A673 (cell line): ENCODE measurements around the gene ROBO3. TPM values are rescaled to one million over a fixed set of nuclear protein-coding genes. Genes with fewer than 3 reads are reported as not detected.
A peak's percentile ranks its signal among the peaks of the same experiment; 100 is the strongest.

ENCODE experiments used
- BruUV-seq: library from RNA; stranded (reverse); fragments of 400-500 nt; replicated peaks from 2 replicates; lab custom pipeline; 2021; lab: Mats Ljungman, UMichigan
- CTCF ChIA-PET: fragments of 300-600 bp; sonication (Branson Sonifier 250); formaldehyde crosslinking; loops from one replicate; lab custom pipeline; 2022; ENCODE audit warnings: antibody characterized with exemption; lab: Charles Lee
- POLR2A ChIA-PET: fragments of 300-600 bp; sonication (Branson Sonifier 250); formaldehyde crosslinking; loops from one replicate; lab custom pipeline; 2022; ENCODE audit warnings: antibody characterized with exemption; ENCODE audit not compliant: low non-redundant PET; lab: Charles Lee
- DNase-seq: peaks from one replicate; pipeline ENCODE4 v3.0.0-alpha.2; 2015; ENCODE audit warnings: low spot score
- H3K27ac ChIP-seq: fragments of 200-600 bp; sonication (generic); 2 replicates; pipeline ENCODE4 v1.5.1; 2016; ENCODE audit warnings: mixed run types, low read depth, mild to moderate bottlenecking, mixed read lengths, antibody characterized with exemption, low read length; ENCODE audit not compliant: poor library complexity, severe bottlenecking
- H3K27me3 ChIP-seq: fragments of 200-600 bp; sonication (generic); replicated peaks from 2 replicates; pipeline ENCODE4 v1.6.1; 2017; ENCODE audit warnings: mixed run types, low read depth, mild to moderate bottlenecking, mixed read lengths, antibody characterized with exemption, low read length; ENCODE audit not compliant: insufficient read depth, poor library complexity
- H3K36me3 ChIP-seq: fragments of 200-600 bp; sonication (generic); 2 replicates; pipeline ENCODE4 v1.6.1; 2016; ENCODE audit warnings: mixed run types, mild to moderate bottlenecking, mixed read lengths, antibody characterized with exemption, low read length; ENCODE audit not compliant: insufficient read depth, poor library complexity, severe bottlenecking
- H3K4me1 ChIP-seq: fragments of 200-600 bp; sonication (generic); 2 replicates; pipeline ENCODE4 v1.6.1; 2017; ENCODE audit warnings: mixed run types, mild to moderate bottlenecking, mixed read lengths, antibody characterized with exemption, low read length; ENCODE audit not compliant: insufficient read depth, poor library complexity, severe bottlenecking
- H3K4me3 ChIP-seq: fragments of 200-600 bp; sonication (generic); 2 replicates; pipeline ENCODE4 v1.5.1; 2016; ENCODE audit warnings: low read depth, mixed run types, mild to moderate bottlenecking, mixed read lengths, low read length; ENCODE audit not compliant: poor library complexity, severe bottlenecking
- H3K9me3 ChIP-seq: fragments of 200-600 bp; sonication (generic); 2 replicates; pipeline ENCODE4 v1.6.1; 2016; ENCODE audit warnings: mixed run types, low read depth, mild to moderate bottlenecking, mixed read lengths, antibody characterized with exemption, low read length; ENCODE audit not compliant: poor library complexity, severe bottlenecking
- EZH2 ChIP-seq: fragments of 200-600 bp; sonication (generic); IDR thresholded peaks from 2 replicates; pipeline ENCODE4 v1.6.1; 2017; ENCODE audit warnings: borderline replicate concordance, low read depth, mild to moderate bottlenecking, mixed read lengths, antibody characterized with exemption, low read length; ENCODE audit not compliant: poor library complexity, severe bottlenecking
- intact Hi-C: fragments of 100-400 bp; cut with micrococcal nuclease; formaldehyde crosslinking; loops from one replicate; pipeline ENCODE4 v1.10.0; 2022; ENCODE audit not compliant: unreplicated experiment
- total RNA-seq: library from RNA; stranded (reverse); gene quantifications from 2 replicates; pipeline ENCODE4 v1.2.3, GENCODE V29; 2021
- TF ChIP-seq, protein P1 (sequence below): fragments of 300-800, 200-600 bp; sonication (generic); conservative IDR thresholded peaks from 2 replicates; pipeline ENCODE4 v1.5.1; 2017; ENCODE audit warnings: low read depth, mild to moderate bottlenecking, antibody characterized with exemption, low read length, moderate library complexity, mixed read lengths

Gene ROBO3
- total RNA-seq, 1 experiment from 2014 or later, result 2.3 TPM

DNA sequence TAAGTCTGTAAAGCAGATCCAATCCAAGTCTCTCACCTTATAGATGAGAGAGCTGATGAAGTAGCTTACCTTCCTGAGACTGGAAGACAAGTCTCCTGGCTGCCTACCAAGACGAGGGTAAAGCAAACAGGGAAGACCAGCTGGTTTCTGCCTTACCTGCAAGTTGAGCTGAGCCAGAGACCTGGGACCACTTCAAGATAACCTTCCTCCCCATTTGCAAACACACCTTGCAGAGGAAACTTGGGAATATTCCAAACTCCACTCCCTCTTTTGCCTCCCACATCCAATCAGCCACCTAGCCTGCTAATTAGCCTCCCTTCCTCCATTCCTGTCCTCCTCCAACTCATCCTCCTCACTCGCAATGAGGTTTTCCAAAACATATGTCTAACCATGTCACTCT lies 23.4 kb upstream of the ROBO3 start:
- no peak for DNase-seq
- ChIA-PET CTCF (no interaction called here), POLR2A (no interaction called here)
- no peak overlapping the region for H3K27ac ChIP-seq
- no peaks in the 10 kb centered on the region for H3K36me3 ChIP-seq
- H3K4me3 ChIP-seq, result no peak overlapping the region
- H3K27me3 ChIP-seq, result peaks cover 86% of the 10 kb centered on the region
- intact Hi-C loops, result no loop called here
- no TSS peak for BruUV-seq
- TF ChIP-seq, protein P1, sequence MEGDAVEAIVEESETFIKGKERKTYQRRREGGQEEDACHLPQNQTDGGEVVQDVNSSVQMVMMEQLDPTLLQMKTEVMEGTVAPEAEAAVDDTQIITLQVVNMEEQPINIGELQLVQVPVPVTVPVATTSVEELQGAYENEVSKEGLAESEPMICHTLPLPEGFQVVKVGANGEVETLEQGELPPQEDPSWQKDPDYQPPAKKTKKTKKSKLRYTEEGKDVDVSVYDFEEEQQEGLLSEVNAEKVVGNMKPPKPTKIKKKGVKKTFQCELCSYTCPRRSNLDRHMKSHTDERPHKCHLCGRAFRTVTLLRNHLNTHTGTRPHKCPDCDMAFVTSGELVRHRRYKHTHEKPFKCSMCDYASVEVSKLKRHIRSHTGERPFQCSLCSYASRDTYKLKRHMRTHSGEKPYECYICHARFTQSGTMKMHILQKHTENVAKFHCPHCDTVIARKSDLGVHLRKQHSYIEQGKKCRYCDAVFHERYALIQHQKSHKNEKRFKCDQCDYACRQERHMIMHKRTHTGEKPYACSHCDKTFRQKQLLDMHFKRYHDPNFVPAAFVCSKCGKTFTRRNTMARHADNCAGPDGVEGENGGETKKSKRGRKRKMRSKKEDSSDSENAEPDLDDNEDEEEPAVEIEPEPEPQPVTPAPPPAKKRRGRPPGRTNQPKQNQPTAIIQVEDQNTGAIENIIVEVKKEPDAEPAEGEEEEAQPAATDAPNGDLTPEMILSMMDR, result no peak
- no peak for TF ChIP-seq EZH2
- no peaks in the 10 kb centered on the region for H3K9me3 ChIP-seq
- H3K4me1 ChIP-seq, result peaks cover 32% of the 10 kb centered on the region

DNA sequence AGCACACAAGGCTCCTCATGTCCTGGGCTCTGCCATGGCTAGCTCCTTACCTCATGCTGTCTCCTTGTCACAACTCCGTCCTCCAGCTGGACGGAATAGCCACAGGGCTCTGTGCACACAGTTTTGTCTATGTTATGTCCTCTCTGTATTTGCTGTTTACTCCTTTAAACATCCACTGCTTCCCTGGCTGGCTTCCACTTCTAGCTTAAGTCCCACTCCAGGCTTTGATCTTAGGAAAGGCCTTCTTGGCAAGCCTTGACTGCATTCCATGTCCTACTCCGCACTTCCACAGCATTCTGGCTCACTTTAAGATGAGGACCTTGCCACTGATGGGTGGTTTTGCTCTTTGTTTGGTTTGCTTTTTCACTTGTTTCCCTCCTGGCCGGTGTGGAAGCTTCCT lies 22.9 kb upstream of the ROBO3 start:
- Histone ChIP-seq H3K4me3 (no peak overlapping the region), H3K27ac (no peak overlapping the region), H3K4me1 (peaks cover 29% of the 10 kb centered on the region), H3K36me3 (no peaks in the 10 kb centered on the region), H3K9me3 (no peaks in the 10 kb centered on the region), H3K27me3 (peaks cover 91% of the 10 kb centered on the region)
- ChIA-PET CTCF (no interaction called here), POLR2A (interaction anchor here (0.7 kb wide), 1 partner anchor 768 kb away, joined by 8 read pairs; no protein-coding TSS in a partner anchor)
- intact Hi-C loops, result no loop called here
- BruUV-seq, result no TSS peak
- no peak for TF ChIP-seq EZH2
- TF ChIP-seq, protein P1, result no peak
- no peak for DNase-seq

DNA sequence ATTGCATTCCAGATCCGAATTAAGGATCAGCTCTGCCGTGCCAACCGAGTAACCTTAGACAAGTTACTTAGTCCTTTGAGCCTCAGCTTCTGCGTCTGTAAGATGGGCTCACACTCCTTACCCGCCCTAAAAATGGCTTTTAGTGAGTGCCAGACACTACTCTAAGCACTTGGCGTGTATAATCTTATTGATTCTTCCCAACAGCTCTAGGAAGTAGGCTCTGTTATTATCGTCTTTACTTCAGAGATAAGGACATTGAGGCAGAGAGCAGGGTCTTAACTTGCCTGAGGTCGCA lies 21.7 kb upstream of the ROBO3 start:
- Histone ChIP-seq H3K36me3 (no peaks in the 10 kb centered on the region), H3K4me3 (peak overlapping the region; percentile 29), H3K9me3 (no peaks in the 10 kb centered on the region), H3K4me1 (peaks cover 29% of the 10 kb centered on the region), H3K27me3 (peaks cover 94% of the 10 kb centered on the region), H3K27ac (no peak overlapping the region)
- CTCF ChIA-PET, result no interaction called here
- intact Hi-C loops, result no loop called here
- no peak for DNase-seq
- POLR2A ChIA-PET, result no interaction called here
- TF ChIP-seq, protein P1, result no peak
- no peak for TF ChIP-seq EZH2
- BruUV-seq, result no TSS peak
